Activated B cell treated with CpG ODN at 0.5 μM for 24 hours (primary cell): ENCODE data around the gene BRF1. TPM values are rescaled to one million over a fixed set of nuclear protein-coding genes. Genes with fewer than 3 reads are reported as not detected.

Experiments
- ATAC-seq: fragments of 200-7000 bp; cut with Tn5 transposase; one replicate; pipeline ENCODE4 v1.10.0; 2021; ENCODE audit warnings: low read depth, mild to moderate bottlenecking, moderate library complexity
- CTCF ChIA-PET: fragments of 350-600 bp; sonication (Branson Sonifier 250); formaldehyde crosslinking; loops from one replicate; lab custom pipeline; 2021; ENCODE audit warnings: antibody characterized with exemption; lab: Charles Lee
- POLR2A ChIA-PET: fragments of 350-600 bp; sonication (Branson Sonifier 250); formaldehyde crosslinking; loops from one replicate; lab custom pipeline; 2021; ENCODE audit warnings: antibody characterized with exemption; lab: Charles Lee
- DNase-seq: peaks from one replicate; pipeline ENCODE4 v3.0.0; 2022
- H3K27ac Mint-ChIP-seq: one replicate; pipeline ENCODE4 v1.8.0; 2020; ENCODE audit warnings: mixed read lengths
- H3K27me3 Mint-ChIP-seq: one replicate; pipeline ENCODE4 v1.8.0; 2021; ENCODE audit warnings: mixed read lengths
- H3K36me3 Mint-ChIP-seq: one replicate; pipeline ENCODE4 v1.8.0; 2021; ENCODE audit warnings: low read depth, mixed read lengths
- H3K4me1 Mint-ChIP-seq: one replicate; pipeline ENCODE4 v1.8.0; 2021; ENCODE audit warnings: mixed read lengths
- H3K4me3 Mint-ChIP-seq: one replicate; pipeline ENCODE4 v1.8.0; 2020; ENCODE audit warnings: mild to moderate bottlenecking, mixed read lengths
- H3K9me3 Mint-ChIP-seq: one replicate; pipeline ENCODE4 v1.8.0; 2020; ENCODE audit warnings: mixed read lengths
- CTCF ChIP-seq: fragments of 200-600 bp; IDR thresholded peaks from one replicate; pipeline ENCODE4 v1.8.0; 2022; ENCODE audit warnings: antibody characterized with exemption, mild to moderate bottlenecking
- intact Hi-C: fragments of 100-400 bp; cut with micrococcal nuclease; formaldehyde crosslinking; loops from one replicate; pipeline ENCODE4 v1.15.1; 2024
- total RNA-seq: library from RNA; stranded (reverse); gene quantifications from 2 replicates; pipeline ENCODE4 v1.2.3, GENCODE V29; 2022

Gene BRF1
- total RNA-seq, 1 donor from 2014 or later = 32.8 TPM

- POLR2A ChIA-PET = no interaction called here
- Mint-ChIP-seq H3K36me3 (peaks cover 67% of the 10 kb centered on the region), H3K27ac (no peak overlapping the region), H3K4me1 (no peaks in the 10 kb centered on the region), H3K4me3 (no peak overlapping the region), H3K27me3 (no peaks in the 10 kb centered on the region), H3K9me3 (no peaks in the 10 kb centered on the region)
- DNase-seq (no peak), ATAC-seq (no peak)
- TF ChIP-seq CTCF = no peak
- intact Hi-C loops = no loop called here
- CTCF ChIA-PET = no interaction called here
These were observed 76.8 kb downstream of the BRF1 start for GRCh38 chr14:105223770-105224544.

- POLR2A ChIA-PET = no interaction called here
- H3K36me3 Mint-ChIP-seq = peaks cover 71% of the 10 kb centered on the region
- DNase-seq = no peak
- H3K4me1 Mint-ChIP-seq = no peaks in the 10 kb centered on the region
- CTCF ChIA-PET = no interaction called here
- intact Hi-C loops = no loop called here
- no peak for TF ChIP-seq CTCF
- no peak overlapping the region for H3K4me3 Mint-ChIP-seq
- no peak overlapping the region for H3K27ac Mint-ChIP-seq
- H3K9me3 Mint-ChIP-seq = no peaks in the 10 kb centered on the region
- H3K27me3 Mint-ChIP-seq = no peaks in the 10 kb centered on the region
- no peak for ATAC-seq
These were observed 77.5 kb downstream of the BRF1 start for GRCh38 chr14:105223260-105223659.

GRCh38 chr14:105221598-105222178 is 79.1 kb downstream of the BRF1 start:
- TF ChIP-seq CTCF = no peak
- no peak for ATAC-seq
- H3K27ac Mint-ChIP-seq = no peak overlapping the region

GRCh38 chr14:105220699-105221597 is 79.9 kb downstream of the BRF1 start:
- no peak overlapping the region for H3K4me3 Mint-ChIP-seq
- DNase-seq (no peak), ATAC-seq (no peak)
- no peaks in the 10 kb centered on the region for H3K4me1 Mint-ChIP-seq
- no peak overlapping the region for H3K27ac Mint-ChIP-seq
- no peak for TF ChIP-seq CTCF
- peaks cover 77% of the 10 kb centered on the region for H3K36me3 Mint-ChIP-seq
- CTCF ChIA-PET = no interaction called here
- H3K9me3 Mint-ChIP-seq = no peaks in the 10 kb centered on the region
- no peaks in the 10 kb centered on the region for H3K27me3 Mint-ChIP-seq
- POLR2A ChIA-PET = no interaction called here
- intact Hi-C loops = no loop called here

More at GRCh38 chr14:105221598-105222178, 79.1 kb downstream of the BRF1 start:
- intact Hi-C loops = no loop called here
- H3K4me1 Mint-ChIP-seq = no peaks in the 10 kb centered on the region
- H3K36me3 Mint-ChIP-seq = peaks cover 82% of the 10 kb centered on the region
- no peaks in the 10 kb centered on the region for H3K9me3 Mint-ChIP-seq
- H3K27me3 Mint-ChIP-seq = no peaks in the 10 kb centered on the region
- no peak for DNase-seq
- ChIA-PET CTCF (no interaction called here), POLR2A (no interaction called here)
- no peak overlapping the region for H3K4me3 Mint-ChIP-seq

- DNase-seq = no peak
- ATAC-seq = no peak
- intact Hi-C loops = no loop called here
- no peaks in the 10 kb centered on the region for H3K9me3 Mint-ChIP-seq
- H3K27me3 Mint-ChIP-seq = no peaks in the 10 kb centered on the region
- H3K36me3 Mint-ChIP-seq = peaks cover 70% of the 10 kb centered on the region
- no peak overlapping the region for H3K27ac Mint-ChIP-seq
- CTCF ChIA-PET = no interaction called here
- no peak overlapping the region for H3K4me3 Mint-ChIP-seq
- H3K4me1 Mint-ChIP-seq = no peaks in the 10 kb centered on the region
- TF ChIP-seq CTCF = no peak
- POLR2A ChIA-PET = no interaction called here
These were observed 81.0 kb downstream of the BRF1 start for GRCh38 chr14:105219753-105220152.
